ENCODE measurements around the gene IQCB1.
A peak's percentile ranks its signal among the peaks of the same experiment; 100 is the strongest.

Gene IQCB1

GRCh38 chr3:121730940-121731687 is 103.7 kb downstream of the IQCB1 start:
- no peaks in the 10 kb centered on the region for H3K27me3 ChIP-seq (replicated peaks; ENCODE audit: control insufficient read depth, insufficient read depth, low read length)
- TF ChIP-seq CTCF (IDR thresholded peaks at IDR 0.05; ENCODE audit: insufficient read depth, low read length, poor library complexity, severe bottlenecking): no peak
- H3K36me3 ChIP-seq (ENCODE audit: control insufficient read depth, insufficient read depth, low read length): peaks cover 3% of the 10 kb centered on the region
- H3K4me3 ChIP-seq (replicated peaks; ENCODE audit: low read depth, low read length): no peak overlapping the region
- no peak for DNase-seq (ENCODE audit: extremely low read depth, insufficient read length)

GRCh38 chr3:121724130-121724529 is 110.7 kb downstream of the IQCB1 start:
- Histone ChIP-seq H3K27me3 (replicated peaks; ENCODE audit: control insufficient read depth, insufficient read depth, low read length) (no peaks in the 10 kb centered on the region), H3K36me3 (ENCODE audit: control insufficient read depth, insufficient read depth, low read length) (peaks cover 21% of the 10 kb centered on the region), H3K4me3 (replicated peaks; ENCODE audit: low read depth, low read length) (no peak overlapping the region)
- TF ChIP-seq CTCF (IDR thresholded peaks at IDR 0.05; ENCODE audit: insufficient read depth, low read length, poor library complexity, severe bottlenecking): no peak
- peak; percentile 32 for DNase-seq (ENCODE audit: extremely low read depth, insufficient read length)

- DNase-seq (ENCODE audit: extremely low read depth, insufficient read length): no peak
- no peak for TF ChIP-seq CTCF (IDR thresholded peaks at IDR 0.05; ENCODE audit: insufficient read depth, low read length, poor library complexity, severe bottlenecking)
- peaks cover 23% of the 10 kb centered on the region for H3K36me3 ChIP-seq (ENCODE audit: control insufficient read depth, insufficient read depth, low read length)
- H3K27me3 ChIP-seq (replicated peaks; ENCODE audit: control insufficient read depth, insufficient read depth, low read length): no peaks in the 10 kb centered on the region
- H3K4me3 ChIP-seq (replicated peaks; ENCODE audit: low read depth, low read length): no peak overlapping the region
These were observed 111.4 kb downstream of the IQCB1 start for GRCh38 chr3:121723485-121723884.

- TF ChIP-seq CTCF (IDR thresholded peaks at IDR 0.05; ENCODE audit: insufficient read depth, low read length, poor library complexity, severe bottlenecking): no peak
- Histone ChIP-seq H3K27me3 (replicated peaks; ENCODE audit: control insufficient read depth, insufficient read depth, low read length) (no peaks in the 10 kb centered on the region), H3K4me3 (replicated peaks; ENCODE audit: low read depth, low read length) (no peak overlapping the region), H3K36me3 (ENCODE audit: control insufficient read depth, insufficient read depth, low read length) (peaks cover 28% of the 10 kb centered on the region)
- no peak for DNase-seq (ENCODE audit: extremely low read depth, insufficient read length)
These were observed 112.4 kb downstream of the IQCB1 start for GRCh38 chr3:121722411-121722810.

GRCh38 chr3:121720163-121720562 is 114.7 kb downstream of the IQCB1 start:
- no peak overlapping the region for H3K4me3 ChIP-seq (replicated peaks; ENCODE audit: low read depth, low read length)
- H3K36me3 ChIP-seq (ENCODE audit: control insufficient read depth, insufficient read depth, low read length): peaks cover 26% of the 10 kb centered on the region
- TF ChIP-seq CTCF (IDR thresholded peaks at IDR 0.05; ENCODE audit: insufficient read depth, low read length, poor library complexity, severe bottlenecking): no peak
- no peaks in the 10 kb centered on the region for H3K27me3 ChIP-seq (replicated peaks; ENCODE audit: control insufficient read depth, insufficient read depth, low read length)
- no peak for DNase-seq (ENCODE audit: extremely low read depth, insufficient read length)
